Smooth muscle cell (in vitro differentiated cells): ENCODE measurements around the gene DLGAP1. TPM values are rescaled to one million over a fixed set of nuclear protein-coding genes. Genes with fewer than 3 reads are reported as not detected.

ENCODE experiments used
- DNase-seq: peaks from one replicate; lab custom pipeline; 2025; ENCODE audit not compliant: unreplicated experiment; lab: John Stamatoyannopoulos, UW
- H2AFZ ChIP-seq: fragments of 200-600 bp; sonication (generic); 2 replicates; pipeline ENCODE4 v1.6.0; 2016; ENCODE audit warnings: antibody characterized with exemption, low read depth, mild to moderate bottlenecking
- H3F3A ChIP-seq: fragments of 200-600 bp; sonication (generic); 2 replicates; pipeline ENCODE4 v1.6.0; 2017; ENCODE audit warnings: antibody characterized with exemption, low read depth
- H3K27ac ChIP-seq: fragments of 200-600 bp; sonication (generic); 2 replicates; pipeline ENCODE4 v1.5.1; 2016; ENCODE audit warnings: low read depth, mild to moderate bottlenecking
- H3K27me3 ChIP-seq: fragments of 200-600 bp; sonication (generic); 2 replicates; pipeline ENCODE4 v1.6.1; 2016; ENCODE audit warnings: low read depth, mild to moderate bottlenecking
- H3K36me3 ChIP-seq: fragments of 200-600 bp; sonication (generic); 2 replicates; pipeline ENCODE4 v1.5.1; 2016; ENCODE audit warnings: low read depth
- H3K4me1 ChIP-seq: fragments of 200-600 bp; sonication (generic); 2 replicates; pipeline ENCODE4 v1.5.1; 2016; ENCODE audit warnings: low read depth
- H3K4me2 ChIP-seq: fragments of 200-600 bp; sonication (generic); 2 replicates; pipeline ENCODE4 v1.6.0; 2016; ENCODE audit warnings: mild to moderate bottlenecking
- H3K4me3 ChIP-seq: fragments of 200-600 bp; sonication (generic); 2 replicates; pipeline ENCODE4 v1.5.1; 2016; ENCODE audit warnings: mild to moderate bottlenecking
- H3K79me2 ChIP-seq: fragments of 200-600 bp; sonication (generic); 2 replicates; pipeline ENCODE4 v1.6.0; 2016; ENCODE audit warnings: low read depth, mild to moderate bottlenecking
- H3K9ac ChIP-seq: fragments of 200-600 bp; sonication (generic); 2 replicates; pipeline ENCODE4 v1.6.0; 2016; ENCODE audit warnings: low read depth
- H3K9me3 ChIP-seq: fragments of 200-600 bp; sonication (generic); replicated peaks from 2 replicates; pipeline ENCODE4 v1.5.1; 2016; ENCODE audit warnings: low read depth
- H4K20me1 ChIP-seq: fragments of 200-600 bp; sonication (generic); 2 replicates; pipeline ENCODE4 v1.6.0; 2016; ENCODE audit warnings: low read depth
- WGBS: methylation state at CpG from one replicate; pipeline ENCODE4 v1.1.7; 2016; ENCODE audit warnings: low lambda C conversion rate; 5-methylcytosine and 5-hydroxymethylcytosine counted together
- polyA plus RNA-seq: library from polyadenylated mRNA; unstranded; fragments of >200 nt; fragmentation: Nextera tagmentation; extraction: Ambion mirVana; gene quantifications from 2 replicates; pipeline ENCODE4 v1.2.1, GENCODE V29; 2016
- total RNA-seq: library from RNA; depleted of rRNA; stranded (reverse); fragments of >200 nt; gene quantifications from 2 replicates; pipeline ENCODE4 v1.2.3, GENCODE V29; 2014
- TF ChIP-seq, protein P1 (sequence below): fragments of 200-600 bp; sonication (generic); IDR thresholded peaks from 2 replicates; pipeline ENCODE4 v1.5.1; 2017; ENCODE audit warnings: borderline replicate concordance, mild to moderate bottlenecking, antibody characterized with exemption; ENCODE audit not compliant: insufficient read depth, poor library complexity, severe bottlenecking

The DLGAP1 gene
- total and polyA plus RNA-seq, 2 experiments from 2014 or later = 2.6 to 11.3 TPM

DNA sequence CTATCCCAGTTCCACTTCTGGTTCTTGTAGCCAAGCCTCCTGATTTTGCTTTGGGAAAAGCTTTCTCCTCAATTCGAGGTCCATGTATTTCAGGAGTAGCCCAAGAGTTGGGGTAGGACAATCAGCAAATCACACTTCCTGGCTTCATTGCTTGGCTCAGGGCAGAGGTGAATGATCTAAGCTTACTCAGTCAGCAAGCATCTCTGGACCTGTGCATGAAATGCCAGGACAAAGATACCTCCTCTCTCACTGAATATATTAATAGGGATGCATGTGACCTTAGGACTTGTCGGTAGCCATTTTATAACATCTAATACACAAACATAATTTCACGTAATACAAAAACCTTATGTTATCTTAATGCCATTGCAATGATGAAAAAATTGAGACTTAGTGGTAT is 632.0 kb downstream of the DLGAP1 start:
- H3K9me3 ChIP-seq = no peaks in the 10 kb centered on the region
- no peak overlapping the region for H3K9ac ChIP-seq
- H3K4me1 ChIP-seq = peaks cover 19% of the 10 kb centered on the region
- no peak overlapping the region for H3K27ac ChIP-seq
- H4K20me1 ChIP-seq = no peaks in the 10 kb centered on the region
- no peaks in the 10 kb centered on the region for H3F3A ChIP-seq
- H3K4me3 ChIP-seq = no peak overlapping the region
- H3K27me3 ChIP-seq = no peaks in the 10 kb centered on the region
- no peaks in the 10 kb centered on the region for H3K79me2 ChIP-seq
- no peak overlapping the region for H3K4me2 ChIP-seq
- no peaks in the 10 kb centered on the region for H3K36me3 ChIP-seq
- TF ChIP-seq, protein P1, sequence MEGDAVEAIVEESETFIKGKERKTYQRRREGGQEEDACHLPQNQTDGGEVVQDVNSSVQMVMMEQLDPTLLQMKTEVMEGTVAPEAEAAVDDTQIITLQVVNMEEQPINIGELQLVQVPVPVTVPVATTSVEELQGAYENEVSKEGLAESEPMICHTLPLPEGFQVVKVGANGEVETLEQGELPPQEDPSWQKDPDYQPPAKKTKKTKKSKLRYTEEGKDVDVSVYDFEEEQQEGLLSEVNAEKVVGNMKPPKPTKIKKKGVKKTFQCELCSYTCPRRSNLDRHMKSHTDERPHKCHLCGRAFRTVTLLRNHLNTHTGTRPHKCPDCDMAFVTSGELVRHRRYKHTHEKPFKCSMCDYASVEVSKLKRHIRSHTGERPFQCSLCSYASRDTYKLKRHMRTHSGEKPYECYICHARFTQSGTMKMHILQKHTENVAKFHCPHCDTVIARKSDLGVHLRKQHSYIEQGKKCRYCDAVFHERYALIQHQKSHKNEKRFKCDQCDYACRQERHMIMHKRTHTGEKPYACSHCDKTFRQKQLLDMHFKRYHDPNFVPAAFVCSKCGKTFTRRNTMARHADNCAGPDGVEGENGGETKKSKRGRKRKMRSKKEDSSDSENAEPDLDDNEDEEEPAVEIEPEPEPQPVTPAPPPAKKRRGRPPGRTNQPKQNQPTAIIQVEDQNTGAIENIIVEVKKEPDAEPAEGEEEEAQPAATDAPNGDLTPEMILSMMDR = no peak
- DNase-seq = no peak
- no peak overlapping the region for H2AFZ ChIP-seq
- 94% methylated on average over 3 of the region's 3 CpGs for WGBS

DNA sequence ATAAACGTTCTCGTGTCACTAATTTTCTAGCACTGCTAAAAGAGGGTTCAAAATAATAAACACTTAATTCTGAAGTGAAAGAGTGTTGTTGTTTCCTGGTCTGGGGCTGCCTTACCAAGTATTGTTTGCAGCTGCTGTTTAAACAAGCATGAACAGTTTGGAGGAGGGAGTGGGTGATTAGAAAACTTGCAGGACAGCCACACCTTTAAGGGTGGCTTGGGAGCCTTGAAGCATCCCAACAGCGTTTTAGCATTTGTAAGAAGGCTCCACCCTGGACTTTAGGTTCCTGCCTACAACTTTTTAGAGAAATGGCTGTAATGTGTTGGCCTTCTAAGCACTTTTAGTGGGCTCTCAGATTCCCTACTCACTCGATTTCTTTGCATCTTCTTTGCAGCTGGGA is 633.6 kb downstream of the DLGAP1 start:
- Histone ChIP-seq H3K4me1 (peaks cover 29% of the 10 kb centered on the region), H3K27ac (no peak overlapping the region), H3K9ac (no peak overlapping the region), H3K27me3 (no peaks in the 10 kb centered on the region), H3K36me3 (no peaks in the 10 kb centered on the region), H3K4me2 (no peak overlapping the region), H3K79me2 (no peaks in the 10 kb centered on the region), H3K9me3 (no peaks in the 10 kb centered on the region), H3K4me3 (no peak overlapping the region), H2AFZ (no peak overlapping the region), H3F3A (no peaks in the 10 kb centered on the region), H4K20me1 (no peaks in the 10 kb centered on the region)
- TF ChIP-seq, protein P1 = no peak
- 82% methylated on average over 4 of the region's 4 CpGs for WGBS
- no peak for DNase-seq

DNA sequence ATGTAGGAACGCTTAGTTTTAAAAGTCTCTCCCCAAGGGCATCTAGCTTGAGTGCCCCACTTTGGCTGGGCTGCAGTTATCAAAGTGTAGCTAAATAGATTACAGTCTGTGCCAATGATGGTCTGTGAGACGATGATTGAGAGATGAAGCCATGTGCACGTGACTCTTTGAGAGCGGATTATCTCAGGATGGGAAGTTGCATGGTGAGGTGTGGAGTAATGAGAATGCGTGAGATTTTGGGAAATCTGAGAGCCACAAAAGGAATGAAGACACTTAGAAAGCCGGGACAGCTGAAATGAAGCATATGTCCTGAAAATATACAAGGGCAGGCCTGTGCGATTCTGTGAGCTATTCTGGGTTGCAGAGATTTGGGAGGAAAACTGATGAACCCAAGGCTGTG is 635.1 kb downstream of the DLGAP1 start:
- no peaks in the 10 kb centered on the region for H3K79me2 ChIP-seq
- no peaks in the 10 kb centered on the region for H3K36me3 ChIP-seq
- H2AFZ ChIP-seq = no peak overlapping the region
- H3K9ac ChIP-seq = no peak overlapping the region
- no peaks in the 10 kb centered on the region for H3F3A ChIP-seq
- peaks cover 33% of the 10 kb centered on the region for H3K4me1 ChIP-seq
- H3K27ac ChIP-seq = no peak overlapping the region
- H3K4me3 ChIP-seq = no peak overlapping the region
- no peaks in the 10 kb centered on the region for H4K20me1 ChIP-seq
- no peak overlapping the region for H3K4me2 ChIP-seq
- no peaks in the 10 kb centered on the region for H3K27me3 ChIP-seq
- TF ChIP-seq, protein P1 = no peak
- 91% methylated on average over 7 of the region's 7 CpGs for WGBS
- H3K9me3 ChIP-seq = no peaks in the 10 kb centered on the region
- no peak for DNase-seq

DNA sequence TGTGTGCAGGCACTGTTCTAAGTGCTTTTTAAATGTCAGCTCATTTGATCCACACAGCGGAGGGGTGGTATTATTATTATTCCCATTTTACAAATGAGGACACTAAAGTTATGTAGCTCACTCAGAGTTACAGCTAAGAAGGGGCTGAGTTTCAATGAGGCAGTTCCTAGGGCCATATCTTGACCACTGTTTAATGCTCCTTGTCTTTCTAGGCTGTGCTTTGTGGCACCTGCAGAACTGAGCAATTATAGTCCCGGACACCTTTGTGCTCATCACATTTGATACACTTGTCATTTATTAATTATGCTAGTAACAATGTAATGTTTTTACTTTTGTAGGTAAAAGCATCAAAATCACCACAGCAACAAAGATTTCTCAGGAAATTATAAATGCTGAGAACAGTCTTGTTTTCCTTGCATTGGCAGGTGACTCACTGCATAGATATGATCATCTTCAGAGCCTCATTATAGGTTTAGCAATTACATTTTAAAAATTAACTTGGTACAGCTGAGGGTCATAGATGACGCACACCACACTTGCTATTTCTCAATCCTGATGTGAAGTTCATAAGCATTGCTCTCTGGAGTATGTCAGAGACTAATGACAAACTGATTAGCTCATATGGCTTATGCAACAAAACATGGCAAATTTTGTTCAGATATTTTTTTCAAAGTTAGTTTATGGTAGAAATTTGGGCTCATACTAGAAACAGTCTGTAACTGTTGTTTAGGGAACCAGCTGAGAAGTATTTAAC is 638.3 kb downstream of the DLGAP1 start:
- Histone ChIP-seq H2AFZ (no peak overlapping the region), H4K20me1 (no peaks in the 10 kb centered on the region), H3K4me3 (no peak overlapping the region), H3K27ac (peak overlapping the region; percentile 71), H3K4me2 (peak overlapping the region; percentile 11), H3K36me3 (no peaks in the 10 kb centered on the region), H3F3A (no peaks in the 10 kb centered on the region), H3K4me1 (peaks cover 27% of the 10 kb centered on the region), H3K27me3 (no peaks in the 10 kb centered on the region), H3K79me2 (no peaks in the 10 kb centered on the region), H3K9me3 (no peaks in the 10 kb centered on the region), H3K9ac (peak overlapping the region; percentile 50)
- no peak for DNase-seq
- WGBS = 65% methylated on average over 3 of the region's 3 CpGs
- TF ChIP-seq, protein P1 = no peak
